DMS153 (cell line): ENCODE measurements around the gene MARCKS.

Experiments used
- DNase-seq: peaks from one replicate; lab custom pipeline; 2025; lab: John Stamatoyannopoulos, UW

The MARCKS gene

DNA sequence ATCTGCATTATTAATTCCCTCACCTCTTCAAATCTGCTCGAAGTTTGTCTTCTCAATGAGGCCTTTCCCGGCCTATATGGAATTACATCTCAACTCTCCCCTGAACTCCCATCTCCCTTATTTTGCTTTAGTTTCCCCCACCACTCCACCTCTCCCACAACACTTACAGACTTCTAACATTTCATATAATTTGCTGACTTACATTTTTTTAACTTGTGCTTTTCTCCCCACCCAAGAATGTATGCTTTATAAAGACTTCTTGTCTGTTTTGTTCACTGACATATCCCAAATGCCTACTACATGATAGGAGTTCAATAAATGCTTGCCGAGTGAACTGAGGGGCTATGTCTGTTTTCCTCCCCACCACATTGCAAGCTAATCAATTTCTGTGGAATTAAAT, 3.9 kb upstream of the MARCKS start:
- DNase-seq = no peak

DNA sequence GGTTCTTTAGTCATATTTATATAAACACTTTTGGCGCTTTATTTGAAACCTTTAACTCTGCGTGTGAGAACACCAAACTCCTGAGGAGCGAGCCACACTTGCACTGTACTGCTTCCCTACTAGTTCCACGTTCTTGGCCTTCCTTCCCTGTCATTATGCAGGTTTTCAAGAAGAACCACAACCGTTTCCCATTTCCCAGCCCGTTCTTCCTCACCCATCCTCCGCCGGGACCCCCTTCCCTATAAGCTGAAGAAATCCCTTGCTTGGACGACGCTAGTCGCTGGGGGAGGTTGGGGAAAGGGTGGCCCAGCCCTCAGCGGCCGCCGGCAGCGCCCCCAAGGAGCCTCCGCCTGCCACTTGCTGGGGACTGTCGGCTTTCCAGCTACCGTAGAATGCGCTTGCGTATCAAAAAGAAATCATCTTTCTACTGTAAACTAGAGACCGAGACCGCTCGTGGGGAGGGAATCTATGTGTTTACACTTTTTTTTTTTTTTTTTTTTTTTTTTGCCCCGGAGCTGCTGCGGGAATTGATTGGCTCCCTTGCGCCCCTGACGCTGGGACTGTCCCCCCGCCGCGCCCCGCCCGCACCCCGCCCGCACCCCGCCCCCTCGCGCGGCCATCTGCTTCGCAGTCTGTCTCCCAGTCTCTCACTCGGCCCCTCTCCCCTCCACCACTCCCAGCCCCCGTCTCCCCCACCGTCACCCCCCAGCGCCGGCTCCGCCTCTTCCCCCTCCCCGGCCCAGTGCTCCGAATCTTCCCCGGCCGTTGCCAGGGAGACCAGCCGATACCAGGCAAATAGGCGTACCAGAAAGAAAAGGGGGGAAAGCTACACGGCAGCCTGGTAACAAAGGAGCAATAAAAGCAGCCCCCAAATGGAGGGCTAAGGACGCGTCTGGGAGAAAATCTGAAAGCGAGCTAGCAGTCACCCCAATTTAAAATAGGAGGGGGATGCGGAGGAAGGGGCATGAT, 2.3 kb upstream of the MARCKS start:
- peak; percentile 86 for DNase-seq

DNA sequence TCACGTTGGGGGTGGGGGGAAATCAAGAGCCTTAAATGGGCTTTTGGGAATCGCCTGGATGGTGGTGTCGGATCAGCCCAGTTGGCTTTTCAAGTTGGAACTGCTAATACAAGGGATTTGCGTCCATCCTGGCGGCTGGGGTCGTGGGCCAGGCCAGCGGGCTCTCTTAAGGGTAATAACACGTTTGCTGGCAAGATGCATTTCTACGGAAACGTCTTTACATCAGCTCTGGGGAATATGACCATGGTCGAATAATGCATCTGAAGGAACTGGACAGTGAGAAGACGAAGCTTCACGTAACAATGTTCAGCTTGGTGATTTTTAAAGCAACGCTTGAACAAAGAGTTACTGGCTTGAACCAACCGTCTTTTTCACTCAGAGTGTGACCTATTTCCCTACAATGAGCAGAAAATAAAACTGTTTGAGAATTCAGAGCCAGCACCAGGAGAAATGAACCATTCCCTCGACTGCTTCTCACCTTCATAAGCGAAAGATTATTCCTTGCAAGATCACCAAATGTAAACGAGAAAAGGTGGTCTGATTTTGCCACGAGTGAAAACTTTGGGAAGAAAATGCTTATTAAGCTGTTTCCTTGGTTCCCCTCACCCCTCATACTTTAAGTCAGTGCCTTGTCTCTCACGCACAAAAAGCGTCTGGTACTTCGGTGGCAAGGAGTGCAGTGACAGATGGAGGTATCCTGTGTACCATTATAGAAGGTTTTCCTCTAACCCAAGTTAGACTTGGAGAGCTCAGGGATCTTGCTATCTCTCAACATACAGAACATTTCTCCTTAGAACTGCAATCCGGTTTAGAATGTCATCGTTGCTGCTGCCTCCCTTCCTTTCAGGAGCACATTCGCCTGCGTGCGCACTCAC, 1.4 kb upstream of the MARCKS start:
- peak; percentile 37 for DNase-seq

DNA sequence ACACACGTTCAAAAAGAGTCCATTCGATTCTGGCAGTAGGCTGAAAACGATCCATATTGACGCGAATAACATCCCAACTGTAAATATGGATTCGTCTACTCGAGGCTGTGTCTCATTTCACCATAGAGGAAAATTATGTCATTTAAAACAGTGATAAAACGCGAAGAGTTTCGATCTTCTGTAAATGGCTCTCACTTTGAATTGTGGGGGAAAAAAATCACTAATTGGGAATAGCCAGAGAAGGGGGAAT, 845 bp upstream of the MARCKS start:
- no peak for DNase-seq

DNA sequence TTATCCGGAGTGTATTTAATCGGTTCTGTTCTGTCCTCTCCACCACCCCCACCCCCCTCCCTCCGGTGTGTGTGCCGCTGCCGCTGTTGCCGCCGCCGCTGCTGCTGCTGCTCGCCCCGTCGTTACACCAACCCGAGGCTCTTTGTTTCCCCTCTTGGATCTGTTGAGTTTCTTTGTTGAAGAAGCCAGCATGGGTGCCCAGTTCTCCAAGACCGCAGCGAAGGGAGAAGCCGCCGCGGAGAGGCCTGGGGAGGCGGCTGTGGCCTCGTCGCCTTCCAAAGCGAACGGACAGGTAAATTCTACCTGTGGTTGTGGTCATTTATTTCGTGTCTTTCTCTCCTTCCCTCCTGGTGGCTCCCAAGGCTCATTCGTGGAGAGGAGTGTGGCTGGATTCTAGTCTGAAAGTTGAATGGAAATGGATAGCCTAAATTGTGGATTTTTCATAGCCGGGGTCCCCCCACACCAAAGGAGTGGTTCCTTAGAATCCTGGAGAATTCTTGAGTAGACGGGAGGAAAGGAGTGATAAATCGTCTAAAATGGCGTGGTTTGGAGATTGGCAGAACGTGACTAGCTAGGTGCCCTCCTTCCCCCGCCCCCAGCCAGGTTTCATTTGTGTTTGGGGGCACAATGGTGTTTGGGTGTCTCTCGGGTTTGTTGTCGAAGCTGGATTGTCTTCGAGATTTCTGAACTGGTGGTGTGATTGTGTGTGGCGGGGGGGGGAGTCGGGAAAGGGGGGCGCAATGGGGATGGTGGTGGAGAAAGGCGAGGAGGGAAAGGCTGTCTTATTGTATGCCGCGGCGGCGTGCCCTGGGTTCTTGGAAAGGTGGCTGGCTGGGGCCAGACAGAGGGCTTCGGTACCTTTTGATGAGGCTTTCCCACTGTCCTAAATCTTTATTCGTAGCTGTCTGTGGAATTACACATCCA, 673 bp downstream of the MARCKS start:
- no peak for DNase-seq

DNA sequence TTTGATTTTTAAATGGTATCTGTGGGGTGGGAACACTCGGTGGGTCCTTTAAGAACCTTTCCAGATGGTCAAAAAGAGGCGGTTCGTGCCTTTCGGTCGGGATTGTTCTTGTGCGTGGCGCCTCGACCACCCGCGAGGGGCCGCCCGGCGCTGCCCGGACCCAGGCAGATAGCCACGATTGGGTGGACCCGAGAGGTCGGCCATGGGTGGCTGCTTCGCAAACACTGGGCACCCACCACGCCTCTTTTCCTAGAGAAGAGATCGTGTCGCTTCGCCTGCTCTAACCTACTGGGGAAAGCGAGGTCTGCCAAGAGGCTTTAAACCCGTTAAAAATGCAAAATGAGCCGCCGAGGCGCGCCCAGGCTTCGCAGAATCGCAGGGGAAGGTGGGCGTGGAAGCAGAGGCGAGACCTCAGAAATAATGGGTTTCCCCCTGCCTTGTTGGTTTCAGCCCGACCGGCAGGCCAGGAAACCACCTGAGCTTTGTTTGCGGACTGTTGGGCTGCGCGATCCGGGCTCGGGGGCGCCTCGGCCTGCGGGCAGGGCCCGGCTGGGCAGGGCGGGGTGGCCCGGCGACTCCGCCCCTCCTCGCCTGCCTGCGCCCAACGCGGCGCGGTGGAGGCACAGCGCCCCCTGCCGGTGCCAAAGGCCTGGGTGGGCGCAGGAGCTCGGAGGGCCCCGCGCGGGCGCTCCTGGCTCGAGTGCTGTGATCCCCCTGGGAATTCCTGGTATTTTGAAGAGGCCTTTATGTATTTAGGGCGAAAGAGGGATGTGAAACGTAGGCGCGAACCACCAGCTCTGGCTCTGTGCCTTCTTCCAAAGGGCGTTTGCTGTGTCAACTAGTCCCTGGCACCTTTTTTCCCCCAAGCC, 1.6 kb downstream of the MARCKS start:
- peak; percentile 93 for DNase-seq

DNA sequence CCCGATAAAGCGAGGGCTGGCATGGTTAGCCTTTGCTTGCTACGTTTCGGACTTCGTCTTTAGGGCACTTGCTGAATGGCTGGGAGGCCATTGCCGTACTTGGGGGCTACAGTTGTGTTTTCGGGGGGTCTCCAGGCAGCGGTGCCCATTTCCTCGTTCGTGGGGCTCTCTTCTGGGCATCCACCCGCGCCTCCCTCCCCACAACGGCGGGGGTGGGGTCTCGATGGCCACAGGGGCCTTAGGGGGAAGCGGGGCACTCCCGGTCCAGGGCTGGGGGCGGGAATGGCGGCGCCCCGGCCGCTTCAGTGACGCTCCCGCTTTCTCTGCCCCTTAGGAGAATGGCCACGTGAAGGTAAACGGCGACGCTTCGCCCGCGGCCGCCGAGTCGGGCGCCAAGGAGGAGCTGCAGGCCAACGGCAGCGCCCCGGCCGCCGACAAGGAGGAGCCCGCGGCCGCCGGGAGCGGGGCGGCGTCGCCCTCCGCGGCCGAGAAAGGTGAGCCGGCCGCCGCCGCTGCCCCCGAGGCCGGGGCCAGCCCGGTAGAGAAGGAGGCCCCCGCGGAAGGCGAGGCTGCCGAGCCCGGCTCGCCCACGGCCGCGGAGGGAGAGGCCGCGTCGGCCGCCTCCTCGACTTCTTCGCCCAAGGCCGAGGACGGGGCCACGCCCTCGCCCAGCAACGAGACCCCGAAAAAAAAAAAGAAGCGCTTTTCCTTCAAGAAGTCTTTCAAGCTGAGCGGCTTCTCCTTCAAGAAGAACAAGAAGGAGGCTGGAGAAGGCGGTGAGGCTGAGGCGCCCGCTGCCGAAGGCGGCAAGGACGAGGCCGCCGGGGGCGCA, 2.4 kb downstream of the MARCKS start:
- no peak for DNase-seq

DNA sequence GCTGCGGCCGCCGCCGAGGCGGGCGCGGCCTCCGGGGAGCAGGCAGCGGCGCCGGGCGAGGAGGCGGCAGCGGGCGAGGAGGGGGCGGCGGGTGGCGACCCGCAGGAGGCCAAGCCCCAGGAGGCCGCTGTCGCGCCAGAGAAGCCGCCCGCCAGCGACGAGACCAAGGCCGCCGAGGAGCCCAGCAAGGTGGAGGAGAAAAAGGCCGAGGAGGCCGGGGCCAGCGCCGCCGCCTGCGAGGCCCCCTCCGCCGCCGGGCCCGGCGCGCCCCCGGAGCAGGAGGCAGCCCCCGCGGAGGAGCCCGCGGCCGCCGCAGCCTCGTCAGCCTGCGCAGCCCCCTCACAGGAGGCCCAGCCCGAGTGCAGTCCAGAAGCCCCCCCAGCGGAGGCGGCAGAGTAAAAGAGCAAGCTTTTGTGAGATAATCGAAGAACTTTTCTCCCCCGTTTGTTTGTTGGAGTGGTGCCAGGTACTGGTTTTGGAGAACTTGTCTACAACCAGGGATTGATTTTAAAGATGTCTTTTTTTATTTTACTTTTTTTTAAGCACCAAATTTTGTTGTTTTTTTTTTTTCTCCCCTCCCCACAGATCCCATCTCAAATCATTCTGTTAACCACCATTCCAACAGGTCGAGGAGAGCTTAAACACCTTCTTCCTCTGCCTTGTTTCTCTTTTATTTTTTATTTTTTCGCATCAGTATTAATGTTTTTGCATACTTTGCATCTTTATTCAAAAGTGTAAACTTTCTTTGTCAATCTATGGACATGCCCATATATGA, 3.2 kb downstream of the MARCKS start:
- DNase-seq = no peak

DNA sequence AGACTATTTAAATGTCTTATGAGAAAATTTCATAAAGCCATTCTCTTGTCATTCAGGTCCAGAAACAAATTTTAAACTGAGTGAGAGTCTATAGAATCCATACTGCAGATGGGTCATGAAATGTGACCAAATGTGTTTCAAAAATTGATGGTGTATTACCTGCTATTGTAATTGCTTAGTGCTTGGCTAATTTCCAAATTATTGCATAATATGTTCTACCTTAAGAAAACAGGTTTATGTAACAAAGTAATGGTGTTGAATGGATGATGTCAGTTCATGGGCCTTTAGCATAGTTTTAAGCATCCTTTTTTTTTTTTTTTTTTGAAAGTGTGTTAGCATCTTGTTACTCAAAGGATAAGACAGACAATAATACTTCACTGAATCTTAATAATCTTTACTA, 5.0 kb downstream of the MARCKS start:
- no peak for DNase-seq

DNA sequence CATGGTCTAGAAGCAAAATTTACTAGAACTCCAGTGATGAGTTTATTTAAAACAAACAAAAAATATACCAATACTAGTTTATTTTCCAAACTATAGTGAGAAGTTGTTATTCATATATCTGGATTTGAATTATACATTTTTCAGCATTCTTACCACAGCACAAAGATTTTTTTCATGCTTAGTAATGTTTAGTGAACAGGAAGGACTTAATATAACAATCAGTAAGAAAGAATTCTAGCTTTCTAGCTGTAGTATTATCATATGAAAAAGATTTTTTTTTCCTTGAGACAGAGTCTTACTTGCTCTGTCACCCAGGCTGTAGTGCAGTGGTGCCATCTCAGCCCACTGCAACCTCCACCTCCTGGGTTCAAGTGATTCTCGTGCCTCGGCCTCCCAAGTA, 13.8 kb downstream of the MARCKS start:
- no peak for DNase-seq

DNA sequence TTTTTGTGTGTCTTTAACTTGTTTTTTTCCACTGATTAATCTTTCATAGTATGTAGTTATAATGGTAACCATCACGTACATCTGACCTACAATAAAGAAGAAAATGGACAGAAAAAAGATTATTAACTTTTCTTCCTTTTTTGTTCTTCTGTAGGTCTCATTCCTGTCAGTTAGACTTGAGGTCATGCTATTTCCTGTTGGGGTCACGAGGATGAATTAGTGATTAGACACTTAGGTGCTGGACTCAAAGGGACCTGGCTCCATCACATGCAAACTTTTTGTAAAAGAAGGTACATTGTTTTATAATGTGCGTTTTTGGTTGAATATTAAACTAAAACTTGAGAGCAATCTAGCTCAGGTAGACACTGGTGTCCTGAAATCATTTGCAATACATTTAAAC, 14.8 kb downstream of the MARCKS start:
- no peak for DNase-seq

DNA sequence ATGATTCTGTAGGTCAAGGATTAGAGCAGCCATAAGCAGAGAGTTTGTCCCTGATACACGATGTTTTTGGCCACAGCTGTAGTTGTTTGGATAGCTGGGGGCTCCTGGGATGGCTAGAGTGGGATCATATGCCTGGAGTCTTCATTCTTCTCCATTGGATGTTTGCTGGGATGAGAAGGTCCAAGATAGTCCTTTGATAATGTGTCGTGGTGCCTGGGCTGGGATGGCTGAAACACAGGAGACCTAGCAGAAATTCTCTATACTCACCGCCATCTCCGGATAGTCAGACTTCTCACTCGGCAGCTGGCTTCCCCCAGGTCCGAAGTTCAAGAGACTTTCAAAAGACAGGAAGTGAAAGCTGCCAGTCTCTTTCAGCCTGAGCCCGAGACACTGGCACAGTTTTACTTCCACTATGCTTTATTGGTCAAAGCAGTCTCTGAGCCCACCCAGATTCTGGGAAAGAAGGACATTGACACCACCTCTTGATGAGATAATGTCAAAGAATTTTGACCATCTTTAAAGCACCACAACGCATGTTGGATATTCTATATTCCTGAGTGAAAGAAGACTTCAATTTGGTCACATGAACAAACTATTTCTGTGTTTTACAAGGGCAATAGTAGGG, 16.0 kb downstream of the MARCKS start:
- DNase-seq = peak; percentile 15

DNA sequence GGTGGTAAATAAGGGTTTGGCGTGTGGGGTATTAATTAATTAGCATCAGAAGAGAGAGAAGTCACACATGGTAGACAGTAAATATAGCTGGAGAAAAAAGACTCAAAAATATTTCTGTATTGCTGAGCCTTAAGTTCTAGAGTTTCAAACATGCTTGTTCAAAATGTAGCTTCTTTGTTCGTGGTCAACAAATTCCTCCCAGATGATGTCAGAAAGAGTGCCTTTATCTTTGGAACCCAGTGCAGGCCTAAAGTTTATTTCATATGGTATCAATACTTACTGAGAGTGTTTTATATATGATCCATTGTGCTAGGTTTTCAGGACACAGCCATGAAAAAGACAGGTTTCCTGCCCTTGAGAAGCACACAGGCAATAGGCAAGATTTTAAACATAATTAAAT, 18.3 kb downstream of the MARCKS start:
- no peak for DNase-seq

DNA sequence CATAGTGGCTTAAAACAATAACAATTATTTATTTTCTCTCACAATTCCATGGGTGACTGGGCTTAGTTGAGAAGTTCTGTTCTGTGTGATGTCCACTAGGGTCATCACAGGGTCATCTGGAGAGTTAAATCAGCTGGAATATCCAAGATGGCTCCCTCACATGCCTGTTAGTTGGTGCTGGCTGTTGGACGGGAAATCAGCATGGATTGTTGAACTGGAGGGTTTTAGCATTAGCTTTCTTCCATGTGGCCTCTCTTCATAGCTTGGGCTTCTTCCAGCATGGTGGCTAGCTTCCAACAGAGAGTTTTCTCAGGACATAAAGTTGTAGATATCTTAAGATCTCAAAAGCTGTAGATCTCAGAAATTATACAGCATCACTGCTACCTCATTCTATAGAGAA, 19.6 kb downstream of the MARCKS start:
- no peak for DNase-seq

DNA sequence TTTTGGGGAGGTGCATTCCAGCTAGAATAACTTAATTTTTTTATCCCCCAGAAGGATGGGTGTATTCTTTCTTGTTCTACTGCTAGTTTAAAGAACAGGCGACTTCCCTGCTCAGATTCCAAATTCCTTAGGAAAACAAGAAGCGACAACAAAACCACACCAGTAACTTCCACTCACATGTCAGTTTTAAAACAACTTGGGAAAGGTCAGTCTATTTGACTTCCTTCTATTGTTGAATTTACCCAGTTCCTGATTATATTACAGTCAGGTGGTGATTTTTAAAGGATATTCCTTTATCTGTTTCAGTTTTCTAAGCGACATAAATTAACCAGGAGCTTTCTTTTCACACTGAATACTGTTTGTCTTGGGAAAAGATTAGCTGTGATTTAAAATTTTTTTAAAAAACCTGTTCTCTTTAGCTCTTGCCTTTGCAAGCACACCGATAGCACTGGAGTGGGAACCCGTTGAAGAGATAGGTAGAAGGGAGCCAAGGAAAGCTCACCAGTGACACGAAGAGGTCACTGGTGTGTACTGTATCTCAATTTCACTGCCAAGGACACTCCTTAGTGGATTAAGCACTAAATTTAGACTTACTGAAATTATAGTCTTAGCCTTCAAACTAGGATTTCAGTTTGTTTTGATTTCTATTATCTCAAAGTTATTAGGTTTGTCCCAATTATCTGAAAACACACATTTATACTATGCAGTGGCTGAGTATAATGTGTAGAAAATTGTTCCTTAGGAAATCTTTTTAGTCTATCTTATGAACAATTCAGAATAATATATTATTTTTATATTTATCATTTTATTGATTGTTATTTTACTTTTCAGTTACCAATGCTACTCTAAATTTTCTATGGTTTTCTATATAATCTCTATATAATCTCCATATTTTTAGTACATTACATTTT, 22.3 kb downstream of the MARCKS start:
- DNase-seq = peak; percentile 69

DNA sequence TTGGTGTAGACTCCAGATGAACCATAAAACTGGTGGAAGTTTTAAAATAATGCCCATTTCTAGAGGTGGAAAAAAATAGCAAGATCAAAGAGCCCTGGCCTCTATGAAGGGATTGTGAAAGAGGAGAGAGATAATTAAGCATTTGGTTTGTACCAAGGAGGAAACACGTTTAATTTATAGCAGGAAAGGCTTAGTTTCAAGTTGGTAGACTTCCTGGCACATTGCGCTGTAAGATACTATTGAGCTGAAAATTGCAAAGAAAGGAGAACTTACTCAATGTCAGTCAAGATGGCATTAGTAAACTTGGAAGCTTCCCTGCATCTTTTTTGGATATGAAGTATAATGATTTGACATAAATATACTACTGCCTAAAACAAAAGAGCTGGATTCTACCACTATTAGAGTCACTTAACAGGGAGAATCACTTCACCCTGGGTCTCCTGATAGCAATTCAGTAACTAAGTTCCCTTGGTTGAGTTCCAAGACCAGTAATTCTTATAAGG, 24.4 kb downstream of the MARCKS start:
- no peak for DNase-seq

DNA sequence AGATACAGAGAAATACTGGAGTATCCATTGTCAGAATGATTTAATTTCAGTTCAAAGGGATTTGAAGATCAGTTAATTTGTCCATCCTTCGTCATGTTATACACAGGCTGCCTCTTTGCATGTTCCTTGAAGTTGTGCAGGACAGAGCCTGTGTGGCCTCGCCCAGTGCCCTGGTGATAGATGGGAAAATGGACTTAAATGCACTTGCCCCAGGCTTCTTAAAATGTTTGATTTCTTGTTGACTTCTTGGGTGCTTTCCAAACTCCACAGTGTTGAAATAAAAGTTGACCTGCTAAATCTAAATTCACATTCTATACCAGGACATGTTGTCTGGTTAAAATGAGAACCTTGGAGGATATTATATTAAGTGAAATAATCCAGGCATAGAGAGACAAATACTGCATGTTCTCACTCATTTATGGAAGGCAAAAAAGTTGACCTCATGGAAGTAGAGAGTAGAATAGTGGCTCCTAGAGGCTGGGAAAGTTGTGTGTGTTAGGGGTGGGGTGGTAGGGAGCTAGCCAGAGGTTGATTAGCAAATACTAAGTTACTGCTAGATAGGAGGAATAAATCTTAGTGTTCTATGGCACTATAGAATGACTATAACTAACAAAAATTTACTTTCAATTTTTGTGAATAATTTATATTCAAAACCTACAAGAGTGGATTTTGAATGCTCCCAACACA, 25.3 kb downstream of the MARCKS start:
- no peak for DNase-seq
